ENCODE results near the gene ZFYVE9. TPM values are rescaled to one million over a fixed set of nuclear protein-coding genes. Genes with fewer than 3 reads are reported as not detected.
"Not testable (repeated sequence)": the region's sequence is repeated elsewhere in the genome, so short reads cannot be mapped to it uniquely, and the experiment has no call there.

Gene ZFYVE9
- total and polyA plus RNA-seq, 2 donors = 3.6 to 6.8 TPM

- Histone ChIP-seq H3K4me1 (ENCODE audit: control insufficient read depth in 2 of 2, insufficient read depth in 2 of 2, low read length in 2 of 2) (peaks cover 13 to 24% of the 10 kb centered on the region in 2 donors), H3K9me3 (ENCODE audit: control insufficient read depth in 2 of 2, insufficient read depth in 1 of 2, low read length in 1 of 2) (peaks cover 0 to 2% of the 10 kb centered on the region in 2 donors), H3K36me3 (ENCODE audit: control insufficient read depth in 2 of 2, insufficient read depth in 2 of 2, low read length in 1 of 2) (peaks cover 24 to 31% of the 10 kb centered on the region in 2 donors), H3K27ac (ENCODE audit: low read depth in 1 of 2, low read length in 1 of 2) (peak overlapping the region; percentile 84 to 95), H3K4me3 (ENCODE audit: low read length in 2 of 2) (peak overlapping the region; percentile 77 to 85), H3K27me3 (ENCODE audit: control insufficient read depth in 2 of 2, insufficient read depth in 1 of 2, low read length in 1 of 2) (no peaks in the 10 kb centered on the region)
- DNase-seq (ENCODE audit: low read depth in 6 of 9, low spot score in 9 of 9) = peak in 5 of 9 donors; percentile 8 to 41 (median 9)
- WGBS = 16% methylated on average over 22 of the region's 22 CpGs
Observed at GRCh38 chr1:52365071-52365745, 223.3 kb downstream of the ZFYVE9 start.

DNA sequence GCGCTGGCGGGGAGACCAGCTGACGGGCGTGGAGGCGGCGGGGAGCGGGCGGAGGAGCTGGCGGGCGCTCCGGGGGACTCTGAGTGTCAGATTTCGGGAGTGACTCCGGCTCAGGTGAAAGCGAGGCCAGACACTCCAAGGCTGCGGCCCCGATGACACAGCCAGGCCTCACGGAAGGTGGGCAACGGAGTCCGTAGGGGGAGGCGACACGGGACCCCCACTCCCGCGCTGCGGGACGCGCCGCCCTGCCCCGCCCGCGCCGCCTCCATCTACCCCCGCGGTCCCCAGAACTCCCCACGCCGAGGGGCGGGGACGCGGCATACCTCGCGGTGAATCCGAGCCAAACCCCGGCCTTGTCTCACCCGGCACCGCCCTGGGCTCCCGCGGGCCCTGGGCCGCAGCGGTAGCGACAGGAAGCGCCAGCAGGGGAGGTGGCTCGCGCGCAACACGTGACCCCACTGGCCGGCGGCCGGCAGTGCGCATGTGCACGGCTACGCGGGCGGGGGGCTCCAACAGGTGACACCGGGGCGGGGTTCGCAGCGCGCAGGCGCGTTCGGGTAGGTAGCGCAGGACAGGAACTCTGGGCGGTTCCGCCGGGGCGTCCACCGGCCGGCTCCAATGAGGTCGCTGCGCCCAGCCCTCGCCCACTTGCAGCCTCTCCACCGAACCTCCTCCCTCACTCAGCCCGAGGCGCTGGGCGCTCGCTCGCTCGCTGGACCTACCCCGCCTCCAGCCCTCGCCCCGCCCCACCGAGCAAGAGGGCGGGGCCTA is 224.0 kb downstream of the ZFYVE9 start, which contains the start of gene CC2D1B:
Gene CC2D1B, minus strand, starts transcription at position 460 of the 771 bp plus-strand sequence. CDS start 1,585 bp downstream, outside the sequence.
- peaks cover 17 to 24% of the 10 kb centered on the region in 2 donors for H3K36me3 ChIP-seq (ENCODE audit: control insufficient read depth in 2 of 2, insufficient read depth in 2 of 2, low read length in 1 of 2)
- under 1% methylated on average over 92 of the region's 92 CpGs for WGBS
- H3K9me3 ChIP-seq (ENCODE audit: control insufficient read depth in 2 of 2, insufficient read depth in 1 of 2, low read length in 1 of 2) = peaks cover 0 to 2% of the 10 kb centered on the region in 2 donors
- H3K27me3 ChIP-seq (ENCODE audit: control insufficient read depth in 2 of 2, insufficient read depth in 1 of 2, low read length in 1 of 2) = no peaks in the 10 kb centered on the region
- H3K27ac ChIP-seq (ENCODE audit: low read depth in 1 of 2, low read length in 1 of 2) = peak within 1 kb of the TSS; percentile 95
- peak; percentile 90 to 98 (median 96) for DNase-seq (ENCODE audit: low read depth in 6 of 9, low spot score in 9 of 9)
- peak within 1 kb of the TSS; percentile 77 to 85 for H3K4me3 ChIP-seq (ENCODE audit: low read length in 2 of 2)
- H3K4me1 ChIP-seq (ENCODE audit: control insufficient read depth in 2 of 2, insufficient read depth in 2 of 2, low read length in 2 of 2) = peaks cover 13 to 24% of the 10 kb centered on the region in 2 donors

DNA sequence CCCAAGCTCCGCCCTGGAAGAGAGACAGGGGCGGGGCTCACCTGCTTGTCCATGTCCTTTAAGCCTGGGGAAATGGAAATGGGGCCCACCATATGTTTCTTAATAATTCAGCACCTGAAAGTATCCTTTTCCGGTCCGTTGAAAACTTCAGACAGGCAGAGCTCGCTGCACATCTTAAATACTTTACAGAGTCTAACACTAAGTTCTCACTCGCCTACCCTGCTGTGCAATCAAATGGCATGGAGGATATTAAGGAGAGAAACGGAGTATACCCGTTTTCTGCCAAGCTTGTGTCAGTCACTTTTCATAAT is 224.6 kb downstream of the ZFYVE9 start:
- Histone ChIP-seq H3K27ac (ENCODE audit: low read depth in 1 of 2, low read length in 1 of 2) (peak overlapping the region; percentile 93 to 95), H3K27me3 (ENCODE audit: control insufficient read depth in 2 of 2, insufficient read depth in 1 of 2, low read length in 1 of 2) (no peaks in the 10 kb centered on the region), H3K36me3 (ENCODE audit: control insufficient read depth in 2 of 2, insufficient read depth in 2 of 2, low read length in 1 of 2) (peaks cover 12 to 23% of the 10 kb centered on the region in 2 donors), H3K9me3 (ENCODE audit: control insufficient read depth in 2 of 2, insufficient read depth in 1 of 2, low read length in 1 of 2) (peaks cover 0 to 2% of the 10 kb centered on the region in 2 donors), H3K4me3 (ENCODE audit: low read length in 2 of 2) (peak overlapping the region; percentile 77 to 85), H3K4me1 (ENCODE audit: control insufficient read depth in 2 of 2, insufficient read depth in 2 of 2, low read length in 2 of 2) (peaks cover 13 to 24% of the 10 kb centered on the region in 2 donors)
- 29% methylated on average over 8 of the region's 8 CpGs for WGBS
- no peak for DNase-seq (ENCODE audit: low read depth in 6 of 9, low spot score in 9 of 9)

DNA sequence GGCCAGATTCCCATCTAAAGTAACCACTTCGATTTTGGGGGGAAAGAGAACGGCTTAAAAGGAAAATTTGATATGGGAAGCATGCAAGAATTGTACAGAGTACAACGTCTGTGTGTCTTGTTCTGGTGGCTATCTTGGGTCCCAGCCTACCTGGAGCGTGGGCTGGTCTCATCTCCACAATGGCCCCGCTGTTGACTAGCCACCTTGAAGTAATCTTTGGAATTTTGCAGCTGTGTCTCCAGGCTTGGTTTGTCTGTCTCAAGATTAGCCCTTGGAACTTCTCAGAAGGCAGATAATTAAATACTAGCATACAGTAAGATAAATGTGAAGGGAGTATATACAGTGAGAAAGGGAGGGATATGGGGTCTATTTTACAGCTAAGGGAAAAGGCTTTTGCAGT is 225.4 kb downstream of the ZFYVE9 start:
- Histone ChIP-seq H3K9me3 (ENCODE audit: control insufficient read depth in 2 of 2, insufficient read depth in 1 of 2, low read length in 1 of 2) (peaks cover 0 to 2% of the 10 kb centered on the region in 2 donors), H3K27me3 (ENCODE audit: control insufficient read depth in 2 of 2, insufficient read depth in 1 of 2, low read length in 1 of 2) (no peaks in the 10 kb centered on the region), H3K36me3 (ENCODE audit: control insufficient read depth in 2 of 2, insufficient read depth in 2 of 2, low read length in 1 of 2) (peaks cover 4 to 18% of the 10 kb centered on the region in 2 donors), H3K27ac (ENCODE audit: low read depth in 1 of 2, low read length in 1 of 2) (no peak overlapping the region), H3K4me1 (ENCODE audit: control insufficient read depth in 2 of 2, insufficient read depth in 2 of 2, low read length in 2 of 2) (peaks cover 13 to 24% of the 10 kb centered on the region in 2 donors), H3K4me3 (ENCODE audit: low read length in 2 of 2) (no peak overlapping the region)
- DNase-seq (ENCODE audit: low read depth in 6 of 9, low spot score in 9 of 9) = no peak
- over 99% methylated on average over 5 of the region's 5 CpGs for WGBS

GRCh38 chr1:52368383-52369172 is 226.7 kb downstream of the ZFYVE9 start:
- peak overlapping the region; percentile 27 to 55 for H3K4me3 ChIP-seq (ENCODE audit: low read length in 2 of 2)
- H3K27ac ChIP-seq (ENCODE audit: low read depth in 1 of 2, low read length in 1 of 2) = peak overlapping the region; percentile 36 to 47
- DNase-seq (ENCODE audit: low read depth in 6 of 9, low spot score in 9 of 9) = peak; percentile 13 to 81 (median 58)
- WGBS = 12% methylated on average over 51 of the region's 51 CpGs
- peaks cover 4 to 18% of the 10 kb centered on the region in 2 donors for H3K36me3 ChIP-seq (ENCODE audit: control insufficient read depth in 2 of 2, insufficient read depth in 2 of 2, low read length in 1 of 2)
- H3K27me3 ChIP-seq (ENCODE audit: control insufficient read depth in 2 of 2, insufficient read depth in 1 of 2, low read length in 1 of 2) = no peaks in the 10 kb centered on the region
- peaks cover 13 to 24% of the 10 kb centered on the region in 2 donors for H3K4me1 ChIP-seq (ENCODE audit: control insufficient read depth in 2 of 2, insufficient read depth in 2 of 2, low read length in 2 of 2)
- H3K9me3 ChIP-seq (ENCODE audit: control insufficient read depth in 2 of 2, insufficient read depth in 1 of 2, low read length in 1 of 2) = peaks cover 0 to 2% of the 10 kb centered on the region in 2 donors

DNA sequence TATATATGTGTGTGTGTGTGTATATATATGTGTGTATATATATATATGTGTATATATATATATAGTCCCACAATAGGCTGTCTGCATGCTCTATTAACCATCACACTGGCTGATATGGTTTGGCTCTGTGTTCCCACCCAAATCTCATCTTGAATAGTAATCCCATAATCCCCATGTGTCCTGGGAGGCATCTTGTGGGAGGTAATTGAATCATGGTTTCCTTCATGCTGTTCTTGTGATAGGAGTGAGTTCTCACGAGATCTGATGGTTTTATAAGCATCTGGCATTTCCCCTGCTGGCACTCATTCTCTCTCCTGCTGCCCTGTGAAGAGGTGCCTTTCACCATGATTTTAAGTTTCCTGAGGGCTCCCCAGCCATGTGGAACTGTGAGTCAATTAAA is 228.0 kb downstream of the ZFYVE9 start:
- WGBS = 100% methylated on average over 1 of the region's 1 CpG
- H3K4me3 ChIP-seq (ENCODE audit: low read length in 2 of 2); H3K27me3 ChIP-seq (ENCODE audit: control insufficient read depth in 2 of 2, insufficient read depth in 1 of 2, low read length in 1 of 2); H3K9me3 ChIP-seq (ENCODE audit: control insufficient read depth in 2 of 2, insufficient read depth in 1 of 2, low read length in 1 of 2); H3K27ac ChIP-seq (ENCODE audit: low read depth in 1 of 2, low read length in 1 of 2); DNase-seq (ENCODE audit: low read depth in 6 of 9, low spot score in 9 of 9): not testable (repeated sequence)
- Histone ChIP-seq H3K36me3 (ENCODE audit: control insufficient read depth in 2 of 2, insufficient read depth in 2 of 2, low read length in 1 of 2) (peaks cover 8 to 26% of the 10 kb centered on the region in 2 donors), H3K4me1 (ENCODE audit: control insufficient read depth in 2 of 2, insufficient read depth in 2 of 2, low read length in 2 of 2) (peaks cover 5 to 17% of the 10 kb centered on the region in 2 donors)

GRCh38 chr1:52385376-52385775 is 243.5 kb downstream of the ZFYVE9 start:
- over 99% methylated on average over 3 of the region's 3 CpGs for WGBS
- no peaks in the 10 kb centered on the region for H3K9me3 ChIP-seq (ENCODE audit: control insufficient read depth in 2 of 2, insufficient read depth in 1 of 2, low read length in 1 of 2)
- H3K4me3 ChIP-seq (ENCODE audit: low read length in 2 of 2) = no peak overlapping the region
- no peaks in the 10 kb centered on the region for H3K4me1 ChIP-seq (ENCODE audit: control insufficient read depth in 2 of 2, insufficient read depth in 2 of 2, low read length in 2 of 2)
- no peak for DNase-seq (ENCODE audit: low read depth in 6 of 9, low spot score in 9 of 9)
- H3K27me3 ChIP-seq (ENCODE audit: control insufficient read depth in 2 of 2, insufficient read depth in 1 of 2, low read length in 1 of 2) = no peaks in the 10 kb centered on the region
- H3K27ac ChIP-seq (ENCODE audit: low read depth in 1 of 2, low read length in 1 of 2) = no peak overlapping the region
- H3K36me3 ChIP-seq (ENCODE audit: control insufficient read depth in 2 of 2, insufficient read depth in 2 of 2, low read length in 1 of 2) = peaks cover 52 to 85% of the 10 kb centered on the region in 2 donors

DNA sequence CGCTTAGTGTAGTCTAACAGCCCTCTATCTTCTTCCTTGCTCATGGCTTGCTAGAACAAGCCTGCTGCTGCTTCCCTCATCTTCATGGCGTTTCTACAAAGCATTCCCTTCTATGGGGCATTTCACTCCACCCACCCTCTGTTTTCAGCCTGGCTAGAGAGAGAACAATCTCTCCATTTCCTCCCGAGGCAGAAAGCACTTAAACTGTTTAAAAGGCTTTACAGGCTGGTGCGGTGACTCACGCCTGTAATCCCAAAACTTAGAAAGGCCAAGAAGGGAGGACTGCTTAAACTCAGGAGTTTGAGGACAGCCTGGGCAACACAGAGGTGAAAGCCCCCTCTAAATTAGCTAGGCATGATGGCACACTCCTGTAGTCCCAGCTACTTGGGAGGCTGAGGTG is 244.6 kb downstream of the ZFYVE9 start:
- H3K36me3 ChIP-seq (ENCODE audit: control insufficient read depth in 2 of 2, insufficient read depth in 2 of 2, low read length in 1 of 2) = peaks cover 45 to 76% of the 10 kb centered on the region in 2 donors
- DNase-seq (ENCODE audit: low read depth in 6 of 9, low spot score in 9 of 9) = no peak
- no peaks in the 10 kb centered on the region for H3K4me1 ChIP-seq (ENCODE audit: control insufficient read depth in 2 of 2, insufficient read depth in 2 of 2, low read length in 2 of 2)
- H3K27me3 ChIP-seq (ENCODE audit: control insufficient read depth in 2 of 2, insufficient read depth in 1 of 2, low read length in 1 of 2) = no peaks in the 10 kb centered on the region
- H3K9me3 ChIP-seq (ENCODE audit: control insufficient read depth in 2 of 2, insufficient read depth in 1 of 2, low read length in 1 of 2) = no peaks in the 10 kb centered on the region
- 94% methylated on average over 5 of the region's 5 CpGs for WGBS
- H3K27ac ChIP-seq (ENCODE audit: low read depth in 1 of 2, low read length in 1 of 2) = no peak overlapping the region
- no peak overlapping the region for H3K4me3 ChIP-seq (ENCODE audit: low read length in 2 of 2)
